OCI-LY3 (cell line): ENCODE data around the gene KCNE4.

Experiments
- EZH2phosphoT487 ChIP-seq: fragments of 200-600 bp; shearing (Covaris generic); IDR thresholded peaks from 2 replicates; pipeline ENCODE4 v1.6.1; 2018; ENCODE audit warnings: antibody characterized with exemption, mixed run types, low read depth
- TF ChIP-seq, protein P1 (sequence below): fragments of 200-600, 300-600 bp; sonication (generic); IDR thresholded peaks from 2 replicates; pipeline ENCODE4 v1.5.1; 2014; ENCODE audit warnings: antibody characterized with exemption, low read length, low read depth

DNA sequence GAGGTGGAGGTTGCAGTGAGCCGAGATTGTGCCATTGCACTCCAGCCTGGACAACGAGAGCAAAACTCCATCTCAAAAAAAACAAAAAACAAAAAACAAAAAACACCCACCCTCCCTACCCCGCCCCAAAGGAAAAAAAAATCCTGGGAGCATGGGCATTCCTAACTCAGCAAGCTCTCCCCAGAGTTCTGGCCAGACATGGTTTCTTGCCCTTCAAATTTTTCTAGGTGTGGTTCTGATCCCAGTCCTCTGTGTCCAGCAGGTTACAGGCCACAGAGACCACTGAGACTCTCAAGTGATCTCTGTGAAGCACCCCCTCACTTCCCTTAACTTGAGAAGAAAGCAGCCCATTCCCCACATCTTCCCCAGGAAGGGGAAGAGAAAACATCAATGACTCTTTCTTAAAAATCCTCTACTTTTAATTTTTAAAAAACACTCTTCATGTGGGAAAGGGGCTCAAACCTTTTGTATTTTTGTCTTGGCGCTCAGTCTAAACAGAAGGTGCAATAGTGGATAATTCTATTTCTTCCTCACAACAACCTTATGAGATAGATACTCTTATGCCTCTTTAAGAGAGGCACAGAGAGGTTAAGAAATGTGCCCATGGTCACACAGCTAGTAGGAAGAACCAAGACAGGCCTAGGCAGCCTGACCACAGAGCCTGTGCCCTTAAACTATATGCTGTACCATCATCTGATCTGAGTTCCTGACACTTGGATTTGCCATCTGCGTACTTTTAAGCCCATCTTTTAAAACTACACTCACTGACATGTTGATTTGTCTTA is 6.9 kb upstream of the KCNE4 start:
- TF ChIP-seq, protein P1, sequence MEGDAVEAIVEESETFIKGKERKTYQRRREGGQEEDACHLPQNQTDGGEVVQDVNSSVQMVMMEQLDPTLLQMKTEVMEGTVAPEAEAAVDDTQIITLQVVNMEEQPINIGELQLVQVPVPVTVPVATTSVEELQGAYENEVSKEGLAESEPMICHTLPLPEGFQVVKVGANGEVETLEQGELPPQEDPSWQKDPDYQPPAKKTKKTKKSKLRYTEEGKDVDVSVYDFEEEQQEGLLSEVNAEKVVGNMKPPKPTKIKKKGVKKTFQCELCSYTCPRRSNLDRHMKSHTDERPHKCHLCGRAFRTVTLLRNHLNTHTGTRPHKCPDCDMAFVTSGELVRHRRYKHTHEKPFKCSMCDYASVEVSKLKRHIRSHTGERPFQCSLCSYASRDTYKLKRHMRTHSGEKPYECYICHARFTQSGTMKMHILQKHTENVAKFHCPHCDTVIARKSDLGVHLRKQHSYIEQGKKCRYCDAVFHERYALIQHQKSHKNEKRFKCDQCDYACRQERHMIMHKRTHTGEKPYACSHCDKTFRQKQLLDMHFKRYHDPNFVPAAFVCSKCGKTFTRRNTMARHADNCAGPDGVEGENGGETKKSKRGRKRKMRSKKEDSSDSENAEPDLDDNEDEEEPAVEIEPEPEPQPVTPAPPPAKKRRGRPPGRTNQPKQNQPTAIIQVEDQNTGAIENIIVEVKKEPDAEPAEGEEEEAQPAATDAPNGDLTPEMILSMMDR: no peak
- TF ChIP-seq EZH2phosphoT487: no peak
